ENCODE results near the gene ZFP92.

Gene ZFP92

DNA sequence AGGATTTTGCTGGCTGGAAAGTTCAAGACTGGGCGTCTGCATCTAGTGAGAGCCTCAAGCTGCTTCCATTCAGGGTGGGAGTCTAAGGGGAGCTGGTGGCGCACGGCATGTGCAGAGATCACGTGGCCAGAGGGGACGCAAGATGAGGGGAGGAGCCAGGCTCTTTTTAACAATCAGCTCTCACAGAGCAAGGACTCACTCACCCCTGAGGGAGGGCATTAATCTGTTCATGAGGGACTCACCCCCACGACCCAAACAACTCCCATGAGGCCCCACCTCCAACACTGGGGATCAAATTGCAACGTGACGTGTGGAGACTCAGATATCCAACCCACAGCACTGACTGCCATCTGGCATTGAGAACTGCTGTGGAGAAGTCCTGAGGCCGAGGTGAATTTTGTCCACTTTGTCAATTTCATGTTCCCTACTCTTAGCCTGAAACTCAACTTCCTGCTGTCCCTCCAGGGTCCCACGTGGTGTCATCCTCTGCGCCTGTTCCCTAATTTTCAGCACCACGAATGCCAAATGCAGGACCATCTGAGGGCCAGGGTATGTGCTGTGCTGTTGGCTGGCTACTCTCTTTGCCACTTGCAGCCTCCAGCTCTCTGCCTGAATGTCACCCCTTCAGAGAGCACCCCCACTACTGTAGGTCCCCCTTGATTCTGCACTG, 5.6 kb downstream of the ZFP92 start:
- no peak overlapping the region for H3K27ac ChIP-seq
- TF ChIP-seq ZFX (IDR thresholded peaks at IDR 0.05), result no peak
- TF ChIP-seq, protein P1, sequence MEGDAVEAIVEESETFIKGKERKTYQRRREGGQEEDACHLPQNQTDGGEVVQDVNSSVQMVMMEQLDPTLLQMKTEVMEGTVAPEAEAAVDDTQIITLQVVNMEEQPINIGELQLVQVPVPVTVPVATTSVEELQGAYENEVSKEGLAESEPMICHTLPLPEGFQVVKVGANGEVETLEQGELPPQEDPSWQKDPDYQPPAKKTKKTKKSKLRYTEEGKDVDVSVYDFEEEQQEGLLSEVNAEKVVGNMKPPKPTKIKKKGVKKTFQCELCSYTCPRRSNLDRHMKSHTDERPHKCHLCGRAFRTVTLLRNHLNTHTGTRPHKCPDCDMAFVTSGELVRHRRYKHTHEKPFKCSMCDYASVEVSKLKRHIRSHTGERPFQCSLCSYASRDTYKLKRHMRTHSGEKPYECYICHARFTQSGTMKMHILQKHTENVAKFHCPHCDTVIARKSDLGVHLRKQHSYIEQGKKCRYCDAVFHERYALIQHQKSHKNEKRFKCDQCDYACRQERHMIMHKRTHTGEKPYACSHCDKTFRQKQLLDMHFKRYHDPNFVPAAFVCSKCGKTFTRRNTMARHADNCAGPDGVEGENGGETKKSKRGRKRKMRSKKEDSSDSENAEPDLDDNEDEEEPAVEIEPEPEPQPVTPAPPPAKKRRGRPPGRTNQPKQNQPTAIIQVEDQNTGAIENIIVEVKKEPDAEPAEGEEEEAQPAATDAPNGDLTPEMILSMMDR (conservative IDR thresholded peaks at IDR 0.05), result no peak

DNA sequence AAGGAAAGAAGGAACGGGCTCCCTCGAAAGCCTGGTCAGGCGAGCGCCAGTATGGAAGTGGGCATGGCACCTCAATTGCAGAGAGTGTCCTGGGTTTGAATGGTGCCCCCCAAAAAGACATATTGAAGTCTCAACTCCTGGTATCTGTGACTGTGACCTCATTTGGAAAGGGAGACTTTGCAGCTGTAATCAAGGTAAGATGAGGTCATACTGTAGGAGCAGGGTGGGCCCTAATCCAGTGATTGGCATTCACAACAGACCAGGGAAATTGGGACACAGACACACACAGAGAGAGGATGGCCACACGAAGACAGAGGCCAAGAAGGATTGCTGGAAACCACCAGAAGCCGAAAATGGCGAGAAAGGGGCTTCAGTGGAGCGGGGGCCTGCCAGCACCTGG, 6.4 kb downstream of the ZFP92 start:
- no peak overlapping the region for H3K27ac ChIP-seq
- TF ChIP-seq ZFX (IDR thresholded peaks at IDR 0.05), result no peak
- TF ChIP-seq, protein P1 (conservative IDR thresholded peaks at IDR 0.05), result no peak

- TF ChIP-seq, protein P1 (conservative IDR thresholded peaks at IDR 0.05), result no peak
- no peak for TF ChIP-seq ZFX (IDR thresholded peaks at IDR 0.05)
Measured at GRCh38 chrX:153420851-153421599, 9.8 kb downstream of the ZFP92 start.

GRCh38 chrX:153421856-153422255, 10.6 kb downstream of the ZFP92 start:
- no peak overlapping the region for H3K27ac ChIP-seq
- no peak for TF ChIP-seq ZFX (IDR thresholded peaks at IDR 0.05)
- TF ChIP-seq, protein P1 (conservative IDR thresholded peaks at IDR 0.05), result no peak

More at GRCh38 chrX:153420851-153421599, 9.8 kb downstream of the ZFP92 start:
- H3K27ac ChIP-seq, result no peak overlapping the region

- no peak for TF ChIP-seq ZFX (IDR thresholded peaks at IDR 0.05)
- TF ChIP-seq, protein P1 (conservative IDR thresholded peaks at IDR 0.05), result no peak
- no peak overlapping the region for H3K27ac ChIP-seq
Measured at GRCh38 chrX:153423652-153424051, 12.4 kb downstream of the ZFP92 start.

GRCh38 chrX:153426204-153426603, 14.9 kb downstream of the ZFP92 start:
- H3K27ac ChIP-seq, result no peak overlapping the region
- TF ChIP-seq ZFX (IDR thresholded peaks at IDR 0.05), result no peak
- TF ChIP-seq, protein P1 (conservative IDR thresholded peaks at IDR 0.05), result no peak

GRCh38 chrX:153430796-153431195, 19.5 kb downstream of the ZFP92 start:
- TF ChIP-seq, protein P1 (conservative IDR thresholded peaks at IDR 0.05), result no peak
- TF ChIP-seq ZFX (IDR thresholded peaks at IDR 0.05), result no peak
- H3K27ac ChIP-seq, result no peak overlapping the region

Data from C4-2B (cell line).